Stimulated activated naive CD4-positive, alpha-beta T cell treated with Interleukin-2 at 50 U/mL for 16 hours (primary cell): ENCODE results near the gene RASD2.

Source experiments
- DNase-seq: peaks from one replicate; lab custom pipeline; 2025; lab: John Stamatoyannopoulos, UW

Gene RASD2

GRCh38 chr22:35560366-35560765 is 19.7 kb downstream of the RASD2 start:
- DNase-seq, result no peak

- no peak for DNase-seq
These were observed 20.2 kb downstream of the RASD2 start for GRCh38 chr22:35560824-35561223.

- no peak for DNase-seq
These were observed 21.3 kb downstream of the RASD2 start for GRCh38 chr22:35561796-35562526.

GRCh38 chr22:35563211-35563610 is 22.6 kb downstream of the RASD2 start:
- DNase-seq, result no peak

- no peak for DNase-seq
These were observed 24.6 kb downstream of the RASD2 start for GRCh38 chr22:35564975-35565867.

GRCh38 chr22:35567351-35568141 is 26.9 kb downstream of the RASD2 start:
- no peak for DNase-seq

GRCh38 chr22:35568751-35569739 is 28.4 kb downstream of the RASD2 start:
- DNase-seq, result no peak

- DNase-seq, result no peak
These were observed 29.3 kb downstream of the RASD2 start for GRCh38 chr22:35569916-35570315.

GRCh38 chr22:35570686-35571194 is 30.1 kb downstream of the RASD2 start:
- DNase-seq, result no peak

GRCh38 chr22:35572556-35572955 is 31.9 kb downstream of the RASD2 start:
- DNase-seq, result no peak

GRCh38 chr22:35575116-35575748 is 34.6 kb downstream of the RASD2 start:
- no peak for DNase-seq

- DNase-seq, result no peak
These were observed 36.0 kb downstream of the RASD2 start for GRCh38 chr22:35576671-35577070.

GRCh38 chr22:35577799-35578659 is 37.4 kb downstream of the RASD2 start:
- no peak for DNase-seq

GRCh38 chr22:35578836-35579575 is 38.4 kb downstream of the RASD2 start:
- no peak for DNase-seq

GRCh38 chr22:35580351-35581022 is 39.9 kb downstream of the RASD2 start:
- DNase-seq, result no peak

- DNase-seq, result no peak
These were observed 40.4 kb downstream of the RASD2 start for GRCh38 chr22:35581023-35581413.

GRCh38 chr22:35582218-35582860 is 41.7 kb downstream of the RASD2 start:
- no peak for DNase-seq
